ENCODE measurements around the gene LTF.

LTF gene

DNA sequence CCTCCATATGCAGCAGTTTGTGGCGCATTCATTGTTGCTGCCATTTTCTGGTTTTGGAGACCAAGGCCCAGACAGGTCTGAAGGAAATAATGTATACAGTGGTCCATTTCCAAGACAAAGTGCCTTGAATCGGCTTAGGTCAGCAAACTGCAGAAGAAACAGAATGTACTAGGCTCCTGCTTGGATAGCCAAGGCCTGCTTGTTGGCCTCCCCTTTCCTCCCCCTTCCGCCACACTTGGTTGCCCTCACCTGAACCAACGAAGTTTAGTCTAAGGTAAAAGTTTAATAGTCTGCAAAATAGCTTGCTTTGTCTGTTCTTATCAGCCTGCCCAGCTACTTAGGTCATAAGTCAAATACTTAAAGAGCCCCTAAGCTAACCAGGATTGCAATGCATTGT is 21.1 kb upstream of the LTF start:
- no peak for TF ChIP-seq CTCF (IDR thresholded peaks at IDR 0.05; ENCODE audit: insufficient read depth, low read length, missing control alignments)
- CTCF ChIA-PET, result interaction anchor here (2.0 to 14.4 kb wide), 2 partner anchors 72 to 146 kb away, joined by 5 to 418 read pairs; no protein-coding TSS in a partner anchor
- H3K4me3 ChIP-seq (ENCODE audit: low read depth, low read length), result no peak overlapping the region
- no peak for DNase-seq (ENCODE audit: low read depth, low spot score)
- POLR2A ChIA-PET, result no interaction called here

GRCh38 chr3:46484911-46485778 is 20.4 kb upstream of the LTF start:
- H3K4me3 ChIP-seq (ENCODE audit: low read depth, low read length), result no peak overlapping the region
- DNase-seq (ENCODE audit: low read depth, low spot score), result no peak
- ChIA-PET POLR2A (no interaction called here), CTCF (interaction anchor here (0.9 to 14.4 kb wide), 4 partner anchors 9 to 147 kb away, joined by 3 to 418 read pairs (median 5); no protein-coding TSS in a partner anchor)
- TF ChIP-seq CTCF (IDR thresholded peaks at IDR 0.05; ENCODE audit: insufficient read depth, low read length, missing control alignments), result no peak

- CTCF ChIA-PET, result interaction anchor here (1.1 to 14.4 kb wide), 4 partner anchors 8 to 147 kb away, joined by 3 to 418 read pairs (median 5); no protein-coding TSS in a partner anchor
- no peak for TF ChIP-seq CTCF (IDR thresholded peaks at IDR 0.05; ENCODE audit: insufficient read depth, low read length, missing control alignments)
- POLR2A ChIA-PET, result no interaction called here
- H3K4me3 ChIP-seq (ENCODE audit: low read depth, low read length), result no peak overlapping the region
- DNase-seq (ENCODE audit: low read depth, low spot score), result no peak
Measured at GRCh38 chr3:46484388-46484787, 19.7 kb upstream of the LTF start.

DNA sequence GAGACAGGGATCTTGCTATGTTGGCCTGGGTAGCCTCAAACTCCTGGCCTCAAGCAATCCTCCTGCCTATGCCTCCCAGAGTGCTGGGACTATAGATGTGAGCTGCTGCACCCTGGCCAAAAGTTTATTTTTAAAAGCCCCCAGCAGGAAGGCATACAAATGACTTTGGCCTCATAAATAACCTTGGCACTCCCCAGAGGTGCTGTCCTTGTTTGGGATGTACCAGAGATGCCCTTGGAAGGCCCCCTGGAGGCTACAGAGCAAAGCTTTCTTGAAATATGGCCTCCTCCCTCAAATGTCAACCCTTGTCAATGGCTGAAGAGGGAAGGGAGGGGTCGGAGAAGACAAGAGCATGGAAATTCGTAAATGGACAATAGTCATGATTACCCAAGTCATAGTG is 19.1 kb upstream of the LTF start:
- ChIA-PET CTCF (interaction anchor here (0.7 to 14.4 kb wide), 5 partner anchors 8 to 148 kb away, joined by 3 to 418 read pairs (median 3); no protein-coding TSS in a partner anchor), POLR2A (no interaction called here)
- no peak for TF ChIP-seq CTCF (IDR thresholded peaks at IDR 0.05; ENCODE audit: insufficient read depth, low read length, missing control alignments)
- DNase-seq (ENCODE audit: low read depth, low spot score), result no peak
- no peak overlapping the region for H3K4me3 ChIP-seq (ENCODE audit: low read depth, low read length)

DNA sequence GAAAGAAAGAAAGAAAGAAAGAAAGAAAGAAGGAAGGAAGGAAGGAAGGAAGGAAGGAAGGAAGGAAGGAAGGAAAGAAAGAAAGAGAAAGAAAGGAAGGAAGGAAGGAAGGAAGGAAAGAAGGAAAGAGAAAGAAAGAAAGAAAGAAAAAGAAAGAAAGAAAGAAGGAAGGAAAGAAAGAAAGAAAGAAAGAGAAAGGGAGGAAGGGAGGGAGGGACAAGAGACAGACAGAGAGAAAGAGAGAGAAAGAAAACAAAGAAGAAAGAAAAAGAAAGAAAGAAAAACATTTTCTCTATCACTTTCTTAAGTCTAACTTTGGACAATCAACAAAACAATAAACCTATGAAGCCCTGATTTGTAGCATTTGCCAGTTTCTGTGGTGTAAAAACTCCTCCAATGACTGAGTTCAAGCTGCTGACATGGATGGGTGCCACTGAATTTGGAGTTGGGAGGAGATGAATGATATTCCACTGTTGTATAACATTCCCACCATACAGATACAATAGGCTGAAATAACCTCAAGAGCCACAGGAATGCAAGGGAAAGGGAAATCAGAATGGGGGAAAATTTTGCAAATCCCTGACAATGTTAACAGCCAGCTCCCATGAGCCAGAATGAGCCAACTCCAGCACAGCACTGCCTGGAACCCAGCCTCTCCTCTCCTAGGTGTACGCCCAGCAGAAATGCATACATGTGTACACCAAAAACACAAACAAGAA is 18.1 kb upstream of the LTF start:
- H3K4me3 ChIP-seq (ENCODE audit: low read depth, low read length), result no peak overlapping the region
- ChIA-PET POLR2A (no interaction called here), CTCF (interaction anchor here (1.0 to 14.4 kb wide), 2 partner anchors 76 to 149 kb away, joined by 3 to 418 read pairs; no protein-coding TSS in a partner anchor)
- no peak for DNase-seq (ENCODE audit: low read depth, low spot score)
- TF ChIP-seq CTCF (IDR thresholded peaks at IDR 0.05; ENCODE audit: insufficient read depth, low read length, missing control alignments), result no peak

DNA sequence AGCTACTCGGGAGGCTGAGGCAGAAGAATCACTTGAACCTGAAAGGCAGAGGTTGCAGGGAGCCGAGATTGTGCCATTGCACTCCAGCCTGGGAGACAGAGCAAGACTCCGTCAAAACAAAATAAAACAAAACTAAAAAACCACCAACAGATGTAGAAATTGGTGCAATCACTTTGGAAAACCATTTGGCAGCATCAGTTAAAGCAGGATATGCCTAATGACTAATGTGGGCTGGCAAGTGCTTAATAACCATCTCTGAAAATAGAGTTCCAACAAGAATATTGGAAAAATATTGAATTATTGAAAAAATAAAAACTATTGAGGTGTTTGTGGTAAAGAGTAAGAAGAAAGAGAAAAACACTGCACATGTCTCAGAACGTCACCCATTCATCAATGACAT is 16.9 kb upstream of the LTF start:
- DNase-seq (ENCODE audit: low read depth, low spot score), result no peak
- CTCF ChIA-PET, result interaction anchor here (2.2 to 14.4 kb wide), 2 partner anchors 8 to 150 kb away, joined by 23 to 418 read pairs; no protein-coding TSS in a partner anchor

More for the DNA sequence above, 16.9 kb upstream of the LTF start:
- no peak for TF ChIP-seq CTCF (IDR thresholded peaks at IDR 0.05; ENCODE audit: insufficient read depth, low read length, missing control alignments)
- H3K4me3 ChIP-seq (ENCODE audit: low read depth, low read length), result no peak overlapping the region
- POLR2A ChIA-PET, result no interaction called here

All from AG04449 (cell line).